IPS-15b (cell line): ENCODE measurements around the gene CDRT15.
"Not testable (repeated sequence)": the region's sequence is repeated elsewhere in the genome, so short reads cannot be mapped to it uniquely, and the experiment has no call there.

Source experiments
- H3K27me3 ChIP-seq: one replicate; pipeline ENCODE4 v1.6.1; 2013; ENCODE audit warnings: low read length; ENCODE audit not compliant: control insufficient read depth, insufficient read depth
- H3K36me3 ChIP-seq: one replicate; pipeline ENCODE4 v1.6.1; 2013; ENCODE audit warnings: low read length; ENCODE audit not compliant: control insufficient read depth, insufficient read depth
- H3K4me1 ChIP-seq: one replicate; pipeline ENCODE4 v1.6.1; 2013; ENCODE audit warnings: mild to moderate bottlenecking, low read length; ENCODE audit not compliant: control insufficient read depth, insufficient read depth
- H3K4me3 ChIP-seq: one replicate; pipeline ENCODE4 v1.5.1; 2013; ENCODE audit warnings: low read depth, low read length
- H3K9ac ChIP-seq: one replicate; pipeline ENCODE4 v1.6.1; 2013; ENCODE audit warnings: low read depth, mild to moderate bottlenecking, low read length
- H3K9me3 ChIP-seq: one replicate; pipeline ENCODE4 v1.6.1; 2013; ENCODE audit warnings: mild to moderate bottlenecking, low read length; ENCODE audit not compliant: control insufficient read depth, insufficient read depth

The CDRT15 gene

DNA sequence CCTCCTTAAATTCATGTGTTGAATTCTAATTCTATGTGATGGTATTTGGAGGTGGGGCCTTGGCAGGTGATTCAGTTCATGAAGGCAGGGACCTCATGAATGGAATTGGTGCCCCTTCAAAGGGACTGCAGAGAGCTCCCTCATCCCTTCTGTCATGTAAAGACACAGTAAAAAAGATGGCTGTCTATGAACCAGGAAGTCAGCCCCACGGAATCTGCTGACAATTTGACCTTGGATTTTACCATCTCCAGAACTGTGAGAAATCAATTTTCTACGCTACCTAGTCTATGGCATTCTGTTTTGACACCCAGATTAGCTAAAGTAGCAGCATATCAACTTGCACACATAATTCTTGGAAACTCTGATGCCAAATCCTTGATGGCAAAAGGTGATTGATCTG lies 1.6 kb downstream of the CDRT15 start:
- not testable (repeated sequence) for H3K36me3 ChIP-seq, H3K9me3 ChIP-seq, H3K9ac ChIP-seq, H3K27me3 ChIP-seq, H3K4me1 ChIP-seq, H3K4me3 ChIP-seq

DNA sequence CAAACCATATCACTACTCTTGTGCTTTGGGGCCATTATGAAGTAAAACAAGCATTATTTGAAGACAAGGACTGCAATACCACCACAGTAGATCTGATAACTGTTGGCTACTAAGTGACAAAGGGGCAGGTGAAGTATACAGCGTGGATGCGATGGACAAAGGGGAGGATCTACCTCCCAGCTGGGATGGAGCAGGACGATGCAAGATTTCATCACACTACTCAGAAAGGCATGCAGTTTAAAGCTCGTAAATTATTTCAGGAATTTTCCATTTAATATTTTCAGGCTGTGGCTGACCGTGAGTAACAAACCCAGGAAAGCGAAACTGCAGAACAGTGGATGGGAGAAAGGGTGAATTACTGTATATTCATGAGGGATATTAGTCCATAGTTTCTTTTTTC lies 5.5 kb downstream of the CDRT15 start:
- not testable (repeated sequence) for H3K4me3 ChIP-seq, H3K9ac ChIP-seq, H3K36me3 ChIP-seq, H3K27me3 ChIP-seq, H3K4me1 ChIP-seq, H3K9me3 ChIP-seq

DNA sequence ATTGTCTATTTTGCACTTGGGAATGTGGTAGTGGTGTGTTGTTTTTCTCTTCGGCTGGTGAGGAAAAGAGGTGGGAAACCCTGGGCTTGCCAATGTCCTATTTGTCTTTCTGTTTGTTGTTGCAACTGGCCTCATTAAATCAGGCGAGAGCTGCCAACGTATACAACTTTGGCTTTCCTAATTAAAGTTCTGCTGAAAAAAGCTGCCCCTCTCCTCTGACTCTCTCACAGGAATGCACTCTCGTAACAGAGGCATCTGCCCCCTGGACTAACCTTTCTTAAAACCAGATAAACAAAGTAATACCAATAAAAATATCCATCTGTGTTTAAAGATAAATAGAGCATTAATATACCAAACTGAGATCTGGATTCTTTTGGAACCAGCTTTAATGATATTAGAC lies 7.8 kb downstream of the CDRT15 start:
- H3K36me3 ChIP-seq, result no peaks in the 10 kb centered on the region
- H3K27me3 ChIP-seq, result no peaks in the 10 kb centered on the region
- no peak overlapping the region for H3K9ac ChIP-seq
- H3K9me3 ChIP-seq, result no peaks in the 10 kb centered on the region
- H3K4me3 ChIP-seq, result no peak overlapping the region
- H3K4me1 ChIP-seq, result no peaks in the 10 kb centered on the region

DNA sequence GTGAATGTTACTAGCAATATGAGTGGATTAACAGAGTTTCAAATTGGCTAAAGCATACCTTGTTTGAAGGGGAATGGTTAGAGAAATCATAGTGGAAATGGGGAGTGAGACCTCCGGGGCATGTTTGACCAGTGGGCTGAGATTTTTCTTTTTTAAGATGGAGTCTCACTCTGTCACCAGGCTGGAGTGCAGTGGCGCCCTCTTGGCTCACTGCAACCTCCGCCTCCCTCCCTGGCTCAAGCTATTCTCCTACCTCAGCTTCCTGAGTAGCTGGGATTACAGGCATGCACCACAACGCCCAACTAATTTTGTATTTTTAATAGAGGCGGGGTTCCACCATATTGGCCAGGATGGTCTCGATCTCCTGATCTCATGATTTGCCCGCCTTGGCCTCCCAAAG lies 9.6 kb downstream of the CDRT15 start:
- H3K36me3 ChIP-seq, result no peaks in the 10 kb centered on the region
- no peaks in the 10 kb centered on the region for H3K9me3 ChIP-seq
- H3K27me3 ChIP-seq, result no peaks in the 10 kb centered on the region
- no peak overlapping the region for H3K9ac ChIP-seq
- H3K4me3 ChIP-seq, result no peak overlapping the region
- H3K4me1 ChIP-seq, result no peaks in the 10 kb centered on the region

DNA sequence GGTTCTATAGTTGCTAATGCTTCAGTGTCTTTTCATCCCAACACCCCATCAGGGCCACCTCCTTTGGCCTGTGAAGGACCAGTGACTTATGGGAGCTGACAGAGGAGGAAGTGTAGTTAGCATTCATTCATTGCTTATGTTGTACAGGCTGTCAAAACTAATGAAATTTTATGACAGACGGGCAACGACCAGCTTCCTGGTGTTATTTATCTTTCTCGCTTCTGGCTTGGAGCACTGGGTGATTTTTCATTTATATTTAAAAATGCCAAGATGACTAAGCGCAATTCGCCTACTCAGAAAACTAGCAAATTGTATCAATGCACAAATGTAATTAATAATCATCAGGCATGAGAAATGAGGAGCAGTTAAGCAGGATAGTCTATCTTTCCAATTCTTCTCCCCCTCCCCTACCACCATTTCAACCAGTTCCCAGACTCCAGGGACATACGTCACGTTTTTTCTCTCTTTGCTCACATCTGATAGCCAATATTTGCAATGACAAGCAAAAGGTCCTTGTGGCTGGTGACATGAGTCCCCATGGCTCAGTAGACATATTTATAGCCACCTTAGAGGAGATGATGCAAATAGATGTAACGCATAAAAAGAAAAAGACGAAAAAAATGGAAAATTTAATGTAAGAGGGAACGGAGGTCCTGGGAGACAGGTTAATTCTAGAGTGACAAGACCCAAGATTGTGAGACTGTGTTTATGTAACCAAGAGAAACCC lies 11.2 kb downstream of the CDRT15 start:
- H3K9ac ChIP-seq, result no peak overlapping the region
- no peaks in the 10 kb centered on the region for H3K27me3 ChIP-seq
- no peak overlapping the region for H3K4me3 ChIP-seq
- no peaks in the 10 kb centered on the region for H3K36me3 ChIP-seq
- H3K4me1 ChIP-seq, result no peaks in the 10 kb centered on the region
- no peaks in the 10 kb centered on the region for H3K9me3 ChIP-seq

DNA sequence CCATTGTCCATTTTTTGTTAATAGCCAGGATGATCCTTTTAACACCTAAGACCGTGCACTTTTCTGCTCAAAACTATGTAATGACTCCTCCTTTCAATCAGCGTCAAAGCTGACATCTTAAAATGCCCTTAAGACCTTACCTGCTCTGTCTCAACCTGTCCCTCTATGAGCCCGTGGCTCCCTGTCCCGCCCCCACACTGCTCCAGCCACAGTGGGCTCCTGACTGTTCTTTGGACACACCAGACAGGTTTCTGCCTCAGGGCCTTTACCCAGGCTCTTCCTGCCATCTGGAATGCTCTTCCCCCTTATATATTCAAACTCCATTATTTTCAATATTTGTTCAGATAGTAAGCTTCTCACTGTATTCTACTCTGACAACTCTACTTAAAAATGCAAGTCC lies 14.1 kb downstream of the CDRT15 start:
- no peaks in the 10 kb centered on the region for H3K9me3 ChIP-seq
- H3K4me3 ChIP-seq, result no peak overlapping the region
- no peaks in the 10 kb centered on the region for H3K36me3 ChIP-seq
- H3K4me1 ChIP-seq, result no peaks in the 10 kb centered on the region
- H3K27me3 ChIP-seq, result no peaks in the 10 kb centered on the region
- H3K9ac ChIP-seq, result no peak overlapping the region

DNA sequence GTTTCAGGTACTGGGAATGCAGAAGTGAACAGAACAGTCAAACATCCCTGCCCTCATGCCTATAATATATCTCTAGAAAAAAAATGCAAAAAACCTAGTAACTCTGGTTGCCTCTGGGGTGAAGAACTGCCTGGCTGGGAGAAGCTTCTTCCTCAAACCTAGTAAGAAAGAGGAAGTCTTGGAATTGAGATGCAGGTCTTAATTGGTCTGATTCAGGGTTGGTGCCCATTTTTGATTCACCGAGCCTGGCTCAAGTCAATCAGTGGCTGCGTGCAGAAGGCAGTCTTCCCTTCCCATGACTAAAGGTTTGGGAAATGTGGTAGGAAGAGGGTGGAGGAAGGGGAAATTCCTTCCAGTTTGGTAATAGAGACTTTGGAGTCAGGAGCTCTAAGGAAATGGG lies 22.4 kb downstream of the CDRT15 start:
- Histone ChIP-seq H3K4me1 (no peaks in the 10 kb centered on the region), H3K36me3 (no peaks in the 10 kb centered on the region), H3K9me3 (no peaks in the 10 kb centered on the region), H3K4me3 (no peak overlapping the region), H3K27me3 (no peaks in the 10 kb centered on the region), H3K9ac (no peak overlapping the region)

DNA sequence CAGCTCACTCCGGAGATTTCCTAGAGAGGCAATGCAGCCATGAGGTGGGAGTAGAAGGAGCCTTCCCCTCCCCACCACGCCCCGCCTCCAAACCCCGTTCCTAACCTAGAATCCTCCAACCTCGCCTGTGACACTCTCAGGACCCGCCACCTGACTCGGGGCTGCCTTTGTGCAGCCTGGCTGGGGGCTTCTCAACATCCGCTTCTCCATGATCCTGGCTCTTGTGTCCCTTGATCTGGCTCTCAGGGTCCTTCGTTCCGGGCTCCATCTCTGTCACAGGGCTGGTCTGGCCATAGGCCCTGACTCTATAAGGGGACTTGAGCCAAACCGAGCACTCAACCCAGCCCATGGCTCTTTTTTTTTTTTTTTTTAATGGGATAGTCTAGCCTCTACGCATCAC lies 24.3 kb downstream of the CDRT15 start:
- Histone ChIP-seq H3K27me3 (no peaks in the 10 kb centered on the region), H3K4me1 (no peaks in the 10 kb centered on the region), H3K9me3 (no peaks in the 10 kb centered on the region), H3K9ac (no peak overlapping the region), H3K4me3 (no peak overlapping the region), H3K36me3 (no peaks in the 10 kb centered on the region)

DNA sequence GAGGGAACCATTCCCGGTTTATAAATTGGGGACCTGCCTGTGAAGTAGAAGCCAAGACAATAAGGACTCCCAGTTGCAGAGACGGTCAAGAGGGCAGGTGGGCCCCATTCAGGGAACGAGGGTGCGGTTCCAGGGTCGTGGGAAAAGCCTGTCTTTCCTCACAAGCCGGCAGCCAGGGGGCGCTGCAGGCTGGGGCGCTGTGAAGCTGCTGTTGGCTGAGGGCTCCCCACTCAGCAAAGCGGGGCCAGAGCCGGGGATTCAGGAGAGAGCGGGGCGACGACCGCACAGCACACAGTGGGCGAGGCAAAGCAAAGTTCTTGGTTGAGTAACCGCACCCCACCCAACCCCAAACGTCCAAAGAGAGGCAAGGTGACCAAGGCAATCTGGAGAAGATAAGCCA lies 24.9 kb downstream of the CDRT15 start:
- Histone ChIP-seq H3K36me3 (no peaks in the 10 kb centered on the region), H3K9me3 (no peaks in the 10 kb centered on the region), H3K27me3 (no peaks in the 10 kb centered on the region), H3K4me3 (no peak overlapping the region), H3K4me1 (no peaks in the 10 kb centered on the region), H3K9ac (no peak overlapping the region)

DNA sequence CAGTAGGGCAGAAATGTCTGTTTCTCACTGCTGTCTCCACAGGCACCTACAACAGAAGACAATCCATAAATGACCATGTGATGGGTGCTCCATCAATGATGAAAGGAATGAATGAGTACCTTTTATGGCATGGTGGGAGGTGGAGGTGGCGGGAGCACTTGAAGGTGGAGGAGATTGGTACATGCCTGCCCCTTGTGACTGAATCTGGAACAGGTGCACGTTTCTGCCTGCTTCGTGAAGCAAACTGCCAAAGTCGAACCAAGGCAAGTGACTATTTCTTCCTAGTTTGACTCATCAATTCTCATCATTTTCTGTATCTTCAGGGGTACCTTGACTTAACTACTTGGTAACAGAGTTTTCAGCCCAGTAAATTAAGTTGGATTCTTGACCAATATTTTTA lies 25.4 kb downstream of the CDRT15 start:
- Histone ChIP-seq H3K27me3 (no peaks in the 10 kb centered on the region), H3K4me3 (no peak overlapping the region), H3K9ac (no peak overlapping the region), H3K9me3 (no peaks in the 10 kb centered on the region), H3K4me1 (no peaks in the 10 kb centered on the region), H3K36me3 (no peaks in the 10 kb centered on the region)

DNA sequence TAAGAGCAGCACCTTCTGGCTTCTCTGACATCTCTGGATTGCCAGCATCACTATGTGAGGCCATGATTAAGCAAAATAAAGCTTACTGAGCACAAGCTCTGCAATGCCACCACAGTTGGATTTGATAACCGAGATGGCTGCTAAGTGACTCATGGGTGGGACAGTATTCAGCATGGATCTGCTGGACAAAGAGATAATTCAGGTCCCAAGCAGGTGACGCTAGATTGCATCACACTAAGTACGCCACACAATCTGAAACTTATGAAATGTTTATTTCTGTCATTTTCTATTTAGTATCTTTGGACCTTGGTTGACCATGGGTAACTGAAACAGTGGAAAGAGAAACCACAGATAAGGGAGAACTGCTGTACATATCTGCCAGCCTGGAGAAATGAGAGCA lies 27.4 kb downstream of the CDRT15 start:
- Histone ChIP-seq H3K9me3 (no peaks in the 10 kb centered on the region), H3K9ac (no peak overlapping the region), H3K27me3 (no peaks in the 10 kb centered on the region), H3K4me1 (no peaks in the 10 kb centered on the region), H3K4me3 (no peak overlapping the region), H3K36me3 (no peaks in the 10 kb centered on the region)

DNA sequence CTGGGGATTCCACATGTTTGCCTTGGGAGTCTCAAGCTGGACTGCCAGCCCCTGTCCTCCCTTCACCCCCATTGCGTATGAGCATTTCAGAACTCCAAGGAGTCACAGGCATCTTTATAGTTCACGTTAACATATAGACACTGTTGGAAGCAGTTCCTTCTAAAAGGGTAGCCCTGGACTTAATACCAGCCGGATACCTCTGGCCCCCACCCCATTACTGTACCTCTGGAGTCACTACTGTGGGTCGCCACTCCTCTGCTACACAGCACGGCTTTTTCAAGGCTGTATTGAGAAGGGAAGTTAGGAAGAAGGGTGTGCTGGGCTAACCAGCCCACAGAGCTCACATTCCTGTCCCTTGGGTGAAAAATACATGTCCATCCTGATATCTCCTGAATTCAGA lies 28.9 kb downstream of the CDRT15 start:
- Histone ChIP-seq H3K9ac (no peak overlapping the region), H3K36me3 (no peaks in the 10 kb centered on the region), H3K9me3 (no peaks in the 10 kb centered on the region), H3K27me3 (no peaks in the 10 kb centered on the region), H3K4me3 (no peak overlapping the region), H3K4me1 (no peaks in the 10 kb centered on the region)
